ENCODE results near the gene MDK. TPM values are rescaled to one million over a fixed set of nuclear protein-coding genes. Genes with fewer than 3 reads are reported as not detected.
A peak's percentile ranks its signal among the peaks of the same experiment; 100 is the strongest.

The MDK gene
- 100 to 1,000 TPM in 3 of 4 donors, 10 to 100 TPM in 1; 22.3 to 340 (median 205) TPM for total RNA-seq

DNA sequence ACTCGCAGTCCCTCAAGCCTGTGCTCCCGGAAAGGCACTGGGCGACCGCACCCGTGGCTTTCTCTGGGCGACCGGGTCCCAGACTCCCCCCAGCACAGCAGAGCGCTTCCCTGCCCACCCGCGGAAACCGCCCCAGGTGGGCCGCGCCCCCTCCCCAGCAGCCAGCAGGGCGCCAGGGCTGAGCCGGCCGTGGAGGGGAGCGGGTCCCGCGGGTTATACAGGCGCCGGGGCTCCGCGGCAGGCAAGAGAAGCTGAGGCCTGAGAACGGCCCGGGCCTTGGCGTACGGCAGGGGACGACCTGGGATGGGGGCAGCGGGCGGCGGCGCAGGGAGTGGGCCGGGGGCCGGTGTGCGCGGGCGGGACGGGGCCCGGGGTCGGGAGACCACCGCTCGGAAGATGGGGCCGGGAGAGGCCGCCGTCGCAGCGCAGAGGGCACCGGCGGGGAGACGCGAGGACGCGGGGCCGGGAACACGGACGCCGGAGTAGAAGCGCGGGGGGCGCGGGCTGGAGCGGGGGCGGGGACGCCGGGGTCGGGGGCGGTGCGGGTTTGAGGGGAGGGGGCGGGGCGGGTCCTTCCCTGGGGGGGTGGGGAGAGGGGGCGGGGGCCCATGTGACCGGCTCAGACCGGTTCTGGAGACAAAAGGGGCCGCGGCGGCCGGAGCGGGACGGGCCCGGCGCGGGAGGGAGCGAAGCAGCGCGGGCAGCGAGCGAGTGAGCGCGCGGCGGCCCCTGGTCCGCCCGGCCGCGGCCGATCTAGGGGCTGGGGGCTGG is at the start of gene MDK:
Gene MDK (plus strand): TSS at position 622 of the 771 bp plus-strand sequence. CDS start 389 bp downstream, outside the sequence.
- peaks cover 0 to 40% (median 9%) of the 10 kb centered on the region in 4 donors for H3K4me1 ChIP-seq
- no peak for TF ChIP-seq POLR2A (IDR thresholded peaks at IDR 0.05)
- TF ChIP-seq, protein P1, sequence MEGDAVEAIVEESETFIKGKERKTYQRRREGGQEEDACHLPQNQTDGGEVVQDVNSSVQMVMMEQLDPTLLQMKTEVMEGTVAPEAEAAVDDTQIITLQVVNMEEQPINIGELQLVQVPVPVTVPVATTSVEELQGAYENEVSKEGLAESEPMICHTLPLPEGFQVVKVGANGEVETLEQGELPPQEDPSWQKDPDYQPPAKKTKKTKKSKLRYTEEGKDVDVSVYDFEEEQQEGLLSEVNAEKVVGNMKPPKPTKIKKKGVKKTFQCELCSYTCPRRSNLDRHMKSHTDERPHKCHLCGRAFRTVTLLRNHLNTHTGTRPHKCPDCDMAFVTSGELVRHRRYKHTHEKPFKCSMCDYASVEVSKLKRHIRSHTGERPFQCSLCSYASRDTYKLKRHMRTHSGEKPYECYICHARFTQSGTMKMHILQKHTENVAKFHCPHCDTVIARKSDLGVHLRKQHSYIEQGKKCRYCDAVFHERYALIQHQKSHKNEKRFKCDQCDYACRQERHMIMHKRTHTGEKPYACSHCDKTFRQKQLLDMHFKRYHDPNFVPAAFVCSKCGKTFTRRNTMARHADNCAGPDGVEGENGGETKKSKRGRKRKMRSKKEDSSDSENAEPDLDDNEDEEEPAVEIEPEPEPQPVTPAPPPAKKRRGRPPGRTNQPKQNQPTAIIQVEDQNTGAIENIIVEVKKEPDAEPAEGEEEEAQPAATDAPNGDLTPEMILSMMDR (IDR thresholded peaks at IDR 0.05), result no peak
- H3K4me3 ChIP-seq, result peak within 1 kb of the TSS; percentile 54 to 75 (median 56)
- peaks cover 0 to 14% (median 0%) of the 10 kb centered on the region in 3 donors for H3K36me3 ChIP-seq
- no peaks in the 10 kb centered on the region for H3K9me3 ChIP-seq
- peak in 1 of 3 donors; percentile 70 for DNase-seq
- no peaks in the 10 kb centered on the region for H3K27me3 ChIP-seq
- peak within 1 kb of the TSS; percentile 64 to 87 (median 74) for H3K27ac ChIP-seq

GRCh38 chr11:46332093-46332567 is 49.3 kb upstream of the MDK start:
- Histone ChIP-seq H3K4me1 (peaks cover 4 to 16% (median 11%) of the 10 kb centered on the region in 4 donors), H3K27ac (peak overlapping the region in 1 of 4 donors; percentile 49), H3K27me3 (peaks cover 0 to 19% of the 10 kb centered on the region in 2 donors), H3K36me3 (no peaks in the 10 kb centered on the region), H3K9me3 (no peaks in the 10 kb centered on the region), H3K4me3 (peak overlapping the region in 3 of 4 donors; percentile 27 to 56 (median 51))
- TF ChIP-seq POLR2A (IDR thresholded peaks at IDR 0.05), result no peak
- TF ChIP-seq, protein P1 (IDR thresholded peaks at IDR 0.05), result no peak
- no peak for DNase-seq

- H3K27ac ChIP-seq, result peak overlapping the region in 1 of 4 donors; percentile 49
- TF ChIP-seq, protein P1 (IDR thresholded peaks at IDR 0.05), result no peak
- TF ChIP-seq POLR2A (IDR thresholded peaks at IDR 0.05), result no peak
- H3K36me3 ChIP-seq, result no peaks in the 10 kb centered on the region
- DNase-seq, result peak in 1 of 3 donors; percentile 18
- H3K9me3 ChIP-seq, result no peaks in the 10 kb centered on the region
- peaks cover 4 to 16% (median 11%) of the 10 kb centered on the region in 4 donors for H3K4me1 ChIP-seq
- H3K27me3 ChIP-seq, result peaks cover 0 to 19% of the 10 kb centered on the region in 2 donors
- peak overlapping the region; percentile 27 to 56 (median 52) for H3K4me3 ChIP-seq
Observed at GRCh38 chr11:46332568-46333393, 48.7 kb upstream of the MDK start.

DNA sequence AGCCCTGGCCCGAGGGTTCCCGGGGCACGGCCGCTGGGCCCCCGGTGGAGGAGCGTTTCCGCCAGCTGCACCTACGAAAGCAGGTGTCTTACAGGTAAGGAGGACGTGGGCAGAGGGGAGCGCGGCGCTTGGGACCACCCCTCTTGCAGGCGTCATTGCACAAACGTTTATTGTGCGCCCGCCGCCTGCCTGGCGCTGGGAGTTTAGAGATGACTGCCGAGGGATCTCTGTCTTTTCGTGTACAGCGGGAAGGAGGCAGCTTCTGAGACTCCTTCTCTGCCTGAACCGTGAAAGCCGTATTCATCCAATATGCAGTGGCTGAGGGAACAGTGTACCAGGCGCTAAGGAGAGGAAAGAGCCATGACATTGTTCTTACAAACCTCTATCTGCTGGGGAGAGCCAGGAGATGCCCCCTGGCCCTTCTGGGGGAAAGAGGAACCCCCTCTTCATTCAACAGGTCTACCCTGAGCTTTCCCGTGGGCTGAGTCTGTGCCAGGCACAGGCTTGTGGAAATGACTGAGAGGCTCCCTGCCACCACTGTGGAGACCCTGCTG is 48.0 kb upstream of the MDK start:
- no peaks in the 10 kb centered on the region for H3K9me3 ChIP-seq
- no peak for TF ChIP-seq POLR2A (IDR thresholded peaks at IDR 0.05)
- TF ChIP-seq, protein P1 (IDR thresholded peaks at IDR 0.05), result no peak
- DNase-seq, result no peak
- H3K4me1 ChIP-seq, result peaks cover 4 to 16% (median 11%) of the 10 kb centered on the region in 4 donors
- peaks cover 0 to 19% of the 10 kb centered on the region in 2 donors for H3K27me3 ChIP-seq
- no peaks in the 10 kb centered on the region for H3K36me3 ChIP-seq
- H3K4me3 ChIP-seq, result peak overlapping the region; percentile 27 to 56 (median 52)
- H3K27ac ChIP-seq, result peak overlapping the region in 1 of 4 donors; percentile 49

- Histone ChIP-seq H3K4me3 (no peak overlapping the region), H3K9me3 (no peaks in the 10 kb centered on the region), H3K27ac (no peak overlapping the region), H3K27me3 (peaks cover 0 to 19% of the 10 kb centered on the region in 2 donors), H3K4me1 (peaks cover 4 to 16% (median 11%) of the 10 kb centered on the region in 4 donors), H3K36me3 (no peaks in the 10 kb centered on the region)
- DNase-seq, result no peak
- TF ChIP-seq, protein P1 (IDR thresholded peaks at IDR 0.05), result no peak
- no peak for TF ChIP-seq POLR2A (IDR thresholded peaks at IDR 0.05)
Observed at GRCh38 chr11:46334211-46334610, 47.3 kb upstream of the MDK start.

Measured in Peyer's patch (tissue), 4 donors.